Heart right ventricle (tissue), 16 donors: Measurements from ENCODE around the gene SLC66A1. TPM values are rescaled to one million over a fixed set of nuclear protein-coding genes. Genes with fewer than 3 reads are reported as not detected.

Experiments
- ATAC-seq, 8 donors: fragments of 200-7000 bp; cut with Tn5 transposase; one replicate each; pipeline ENCODE4 v1.9.1; 2020; ENCODE audit warnings: mild to moderate bottlenecking in 8 of 8, moderate library complexity in 8 of 8, moderate number of reproducible peaks in 1 of 8
- DNase-seq, 2 donors: peaks; one replicate each; pipeline ENCODE4 v3.0.0-alpha.2; 2020
- H3K27ac ChIP-seq, 10 donors: fragments of 200-600 bp; sonication (generic) in 2 of 10; one replicate each; pipeline versions ENCODE4 v1.5.0 to v1.8.0; 2020 to 2022; ENCODE audit warnings: mild to moderate bottlenecking in 3 of 10
- H3K27me3 ChIP-seq, 7 donors: fragments of 200-600 bp; one replicate each; pipeline ENCODE4 v1.8.0; 2021 to 2022; ENCODE audit warnings: mild to moderate bottlenecking in 2 of 7
- H3K36me3 ChIP-seq, 9 donors: fragments of 200-600 bp; sonication (generic) in 1 of 9; one replicate each; pipeline versions ENCODE4 v1.5.0 to v1.8.0; 2020 to 2022; ENCODE audit warnings: mild to moderate bottlenecking in 2 of 9
- H3K4me1 ChIP-seq, 9 donors: fragments of 200-600 bp; sonication (generic) in 1 of 9; one replicate each; pipeline versions ENCODE4 v1.5.0 to v1.8.0; 2020 to 2022; ENCODE audit warnings: mild to moderate bottlenecking in 4 of 9
- H3K4me3 ChIP-seq, 10 donors: fragments of 200-600 bp; sonication (generic) in 2 of 10; one replicate each; pipeline versions ENCODE4 v1.5.0 to v1.8.0; 2020 to 2022; ENCODE audit warnings: mild to moderate bottlenecking in 7 of 10, moderate library complexity in 2 of 10
- H3K9me3 ChIP-seq, 11 donors: fragments of 200-600 bp in 10 of 11; sonication (generic) in 2 of 11; one replicate each; pipeline versions ENCODE4 v1.5.0 to v1.8.0; 2013 to 2022; ENCODE audit warnings: mild to moderate bottlenecking in 2 of 11, control low read depth in 1 of 11, moderate library complexity in 1 of 11
- CTCF ChIP-seq, 9 donors: fragments of 200-600 bp; sonication (generic) in 2 of 9; IDR thresholded peaks; one replicate each; pipeline versions ENCODE4 v1.5.0 to v1.8.0; 2021 to 2022; ENCODE audit warnings: antibody characterized with exemption in 9 of 9, mild to moderate bottlenecking in 5 of 9, moderate library complexity in 1 of 9
- WGBS, 2 donors: extraction: QIAGEN DNeasy Blood & Tissue Kit; methylation state at CpG; one replicate each; pipeline ENCODE4 v1.1.7; 2013; ENCODE audit warnings: inconsistent platforms in 1 of 2; 5-methylcytosine and 5-hydroxymethylcytosine counted together
- intact Hi-C, 10 donors: fragments of 100-400 bp; cut with DNase I; formaldehyde crosslinking; loops; one replicate each; pipeline versions ENCODE4 v1.11.1 to v1.14.2; 2022
- polyA plus RNA-seq, 2 donors: library from polyadenylated mRNA; stranded (reverse); fragments of 200-250 nt; gene quantifications; one replicate each; pipeline ENCODE4 v1.2.3, GENCODE V29; 2013
- total RNA-seq, 10 donors: library from RNA; stranded (reverse); fragmentation: NEBNext Ultra II Directional in 3 of 10; extraction: Animal tissue kit (Norgen Biotek cat#: 25700) in 3 of 10; gene quantifications; one replicate each; pipeline versions ENCODE4 v1.2.1 to v1.2.4, GENCODE V29; 2021 to 2023
- donor health status: Arrhythmogenic right ventricular cardiomyopathy.
- donor health status: ischemic (EF 13 %, LVEDD 7.1; RV severe dilation, severe dysfunction).
- donor health status: healthy with polysubstance abuse.
- donor health status: DM: no; HTN: yes; CAD: no.
- donor health status: DM: no; HTN: no; CAD: no.
- donor health status: ischemic (EF 25% LVEDD 6.9; RV normal size, moderate dysfunction).
- donor health status: ischemic (EF 25% LVEDD 5.7; RV mildly dilated, moderate dysfunction).
- donor health status: healthy.
- donor health status: DM: yes; HTN: yes; CAD: no.
- donor health status: Ischemic cardiomyopathy.
- donor health status: ischemic (EF 35%, LVEDD 5.7; RV mildly dilated, moderate dysfunction).
- donor health status: nonischemic (EF 11% LVEDD 7.7; RV severe dilation, severe dysfunction).
- donor health status: DM: yes; HTN: yes; CAD: no.
- donor health status: PGD.
- donor health status: ischemic (EF 29% LVEDD 5.4; RV normal size, mild dysfunction).
- donor health status: nonischemic (EF 23%, LVEDD 6.1; RV moderate dilation, normal function).

SLC66A1 gene
- total and polyA plus RNA-seq, 12 donors: 4.2 to 18.0 (median 7.1) TPM

- DNase-seq (no peak), ATAC-seq (no peak)
- Histone ChIP-seq H3K27me3 (no peaks in the 10 kb centered on the region), H3K9me3 (no peaks in the 10 kb centered on the region), H3K27ac (no peak overlapping the region), H3K36me3 (peaks cover 0 to 70% (median 8%) of the 10 kb centered on the region in 9 donors), H3K4me1 (peaks cover 0 to 41% (median 18%) of the 10 kb centered on the region in 9 donors), H3K4me3 (no peak overlapping the region)
- TF ChIP-seq CTCF (IDR thresholded peaks at IDR 0.05): no peak
- WGBS, 2 donors: 87 to 88% methylated on average over 8 of the region's 8 CpGs
- intact Hi-C loops: no loop called here
These were observed 49.6 kb downstream of the SLC66A1 start for GRCh38 chr1:19361611-19362147.

GRCh38 chr1:19363536-19364152 lies 51.5 kb downstream of the SLC66A1 start:
- Histone ChIP-seq H3K27me3 (no peaks in the 10 kb centered on the region), H3K4me1 (peaks cover 0 to 55% (median 32%) of the 10 kb centered on the region in 9 donors), H3K27ac (peak overlapping the region in 2 of 10 donors; percentile 10 to 11), H3K9me3 (no peaks in the 10 kb centered on the region), H3K36me3 (peaks cover 0 to 65% (median 0%) of the 10 kb centered on the region in 9 donors), H3K4me3 (no peak overlapping the region)
- 64 to 70% methylated on average over 8 of the region's 8 CpGs for WGBS, 2 donors
- ATAC-seq (no peak), DNase-seq (no peak)
- no peak for TF ChIP-seq CTCF (IDR thresholded peaks at IDR 0.05)
- intact Hi-C loops: no loop called here

GRCh38 chr1:19365721-19366120 lies 53.6 kb downstream of the SLC66A1 start:
- Histone ChIP-seq H3K4me3 (no peak overlapping the region), H3K36me3 (peaks cover 0 to 62% (median 0%) of the 10 kb centered on the region in 9 donors), H3K27ac (peak overlapping the region in 1 of 10 donors; percentile 64), H3K4me1 (peaks cover 2 to 59% (median 37%) of the 10 kb centered on the region in 9 donors), H3K9me3 (no peaks in the 10 kb centered on the region), H3K27me3 (no peaks in the 10 kb centered on the region)
- intact Hi-C loops: no loop called here
- 76 to 91% methylated on average over 10 of the region's 10 CpGs for WGBS, 2 donors
- TF ChIP-seq CTCF (IDR thresholded peaks at IDR 0.05): no peak
- DNase-seq: no peak
- peak in 1 of 8 donors; percentile 14 for ATAC-seq

GRCh38 chr1:19366599-19367536 lies 54.7 kb downstream of the SLC66A1 start:
- peaks cover 2 to 61% (median 43%) of the 10 kb centered on the region in 9 donors for H3K4me1 ChIP-seq
- intact Hi-C loops: no loop called here
- TF ChIP-seq CTCF (IDR thresholded peaks at IDR 0.05): no peak
- ATAC-seq (no peak), DNase-seq (no peak)
- H3K9me3 ChIP-seq: no peaks in the 10 kb centered on the region
- no peak overlapping the region for H3K4me3 ChIP-seq
- H3K27me3 ChIP-seq: no peaks in the 10 kb centered on the region
- peak overlapping the region in 5 of 10 donors; percentile 4 to 51 (median 12) for H3K27ac ChIP-seq
- H3K36me3 ChIP-seq: peaks cover 0 to 72% (median 0%) of the 10 kb centered on the region in 9 donors
- WGBS, 2 donors: 81 to 87% methylated on average over 18 of the region's 18 CpGs
